Measurements from ENCODE around the gene RILP.

RILP gene

DNA sequence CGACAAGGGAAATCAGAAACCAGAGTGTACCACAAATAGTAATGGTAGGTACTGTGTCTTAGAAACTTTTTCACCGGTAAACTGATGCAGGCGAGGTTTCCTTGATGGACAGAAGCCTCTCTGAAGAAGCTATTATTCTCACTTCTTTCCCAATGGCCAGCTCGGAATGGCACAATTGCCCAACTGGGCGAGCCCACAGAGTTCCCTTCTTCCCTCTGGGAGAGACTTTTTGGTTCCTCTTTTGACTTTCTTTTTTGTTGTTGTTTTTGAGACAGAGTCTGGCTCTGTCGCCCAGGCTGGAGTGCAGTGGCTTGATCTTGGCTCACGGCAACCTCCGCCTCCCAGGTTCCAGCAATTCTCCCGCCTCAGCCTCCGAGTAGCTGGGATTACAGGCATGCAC, 38.0 kb downstream of the RILP start (continued):
- TF ChIP-seq RARB (CRISPR knock-in tag; IDR thresholded peaks at IDR 0.05) (no peak), BACH2 (CRISPR knock-in tag; IDR thresholded peaks at IDR 0.05; ENCODE audit: borderline replicate concordance) (no peak), ISL1 (CRISPR knock-in tag; IDR thresholded peaks at IDR 0.05) (no peak), ARNTL (CRISPR knock-in tag; IDR thresholded peaks at IDR 0.05; ENCODE audit: borderline replicate concordance, low read depth) (no peak)
- TF ChIP-seq, protein P1, sequence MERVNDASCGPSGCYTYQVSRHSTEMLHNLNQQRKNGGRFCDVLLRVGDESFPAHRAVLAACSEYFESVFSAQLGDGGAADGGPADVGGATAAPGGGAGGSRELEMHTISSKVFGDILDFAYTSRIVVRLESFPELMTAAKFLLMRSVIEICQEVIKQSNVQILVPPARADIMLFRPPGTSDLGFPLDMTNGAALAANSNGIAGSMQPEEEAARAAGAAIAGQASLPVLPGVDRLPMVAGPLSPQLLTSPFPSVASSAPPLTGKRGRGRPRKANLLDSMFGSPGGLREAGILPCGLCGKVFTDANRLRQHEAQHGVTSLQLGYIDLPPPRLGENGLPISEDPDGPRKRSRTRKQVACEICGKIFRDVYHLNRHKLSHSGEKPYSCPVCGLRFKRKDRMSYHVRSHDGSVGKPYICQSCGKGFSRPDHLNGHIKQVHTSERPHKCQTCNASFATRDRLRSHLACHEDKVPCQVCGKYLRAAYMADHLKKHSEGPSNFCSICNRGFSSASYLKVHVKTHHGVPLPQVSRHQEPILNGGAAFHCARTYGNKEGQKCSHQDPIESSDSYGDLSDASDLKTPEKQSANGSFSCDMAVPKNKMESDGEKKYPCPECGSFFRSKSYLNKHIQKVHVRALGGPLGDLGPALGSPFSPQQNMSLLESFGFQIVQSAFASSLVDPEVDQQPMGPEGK (CRISPR knock-in tag; IDR thresholded peaks at IDR 0.05; ENCODE audit: borderline replicate concordance) = no peak

DNA sequence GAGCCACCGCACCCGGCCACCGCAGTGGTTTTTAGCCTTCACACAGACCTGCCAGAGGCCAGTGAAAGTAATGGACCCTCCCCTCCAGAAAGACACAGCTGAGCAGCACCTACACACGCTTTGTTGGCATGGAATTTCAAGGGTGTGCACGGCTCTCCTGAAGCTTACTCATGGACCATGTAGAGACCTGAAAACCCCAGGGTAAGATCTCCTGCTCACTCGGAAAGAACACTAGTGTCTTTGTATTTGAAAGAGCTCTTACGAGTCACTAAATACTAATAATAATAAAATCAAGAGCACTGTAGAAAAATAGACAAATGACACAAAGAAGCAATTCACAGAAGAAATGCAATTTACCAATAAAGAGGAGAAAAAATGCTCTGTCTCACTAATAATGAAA, 41.0 kb downstream of the RILP start:
- TF ChIP-seq, protein P1 (CRISPR knock-in tag; IDR thresholded peaks at IDR 0.05; ENCODE audit: borderline replicate concordance) = no peak
- TF ChIP-seq GLIS3 (CRISPR knock-in tag; IDR thresholded peaks at IDR 0.05) (no peak), CSDC2 (CRISPR knock-in tag; IDR thresholded peaks at IDR 0.05) (no peak), ZFP30 (CRISPR knock-in tag; IDR thresholded peaks at IDR 0.05) (no peak), ISL1 (CRISPR knock-in tag; IDR thresholded peaks at IDR 0.05) (no peak), OSR1 (CRISPR knock-in tag; IDR thresholded peaks at IDR 0.05) (no peak), ZNF70 (CRISPR knock-in tag; IDR thresholded peaks at IDR 0.05) (no peak), ARNTL (CRISPR knock-in tag; IDR thresholded peaks at IDR 0.05; ENCODE audit: borderline replicate concordance, low read depth) (no peak), BACH2 (CRISPR knock-in tag; IDR thresholded peaks at IDR 0.05; ENCODE audit: borderline replicate concordance) (no peak), ZNF565 (CRISPR knock-in tag; conservative IDR thresholded peaks at IDR 0.05; ENCODE audit: low read depth) (no peak), ZC3H10 (CRISPR knock-in tag; IDR thresholded peaks at IDR 0.05) (no peak), RARB (CRISPR knock-in tag; IDR thresholded peaks at IDR 0.05) (no peak), ESRRG (CRISPR knock-in tag; IDR thresholded peaks at IDR 0.05) (no peak), TCF4 (CRISPR knock-in tag; IDR thresholded peaks at IDR 0.05; ENCODE audit: borderline replicate concordance) (no peak), TOX (CRISPR knock-in tag; IDR thresholded peaks at IDR 0.05; ENCODE audit: borderline replicate concordance) (no peak), ZNF8 (CRISPR knock-in tag; IDR thresholded peaks at IDR 0.05) (no peak), ZFP3 (CRISPR knock-in tag; IDR thresholded peaks at IDR 0.05) (no peak), SNAI2 (CRISPR knock-in tag; IDR thresholded peaks at IDR 0.05) (no peak)
- TF ChIP-seq, protein P2, sequence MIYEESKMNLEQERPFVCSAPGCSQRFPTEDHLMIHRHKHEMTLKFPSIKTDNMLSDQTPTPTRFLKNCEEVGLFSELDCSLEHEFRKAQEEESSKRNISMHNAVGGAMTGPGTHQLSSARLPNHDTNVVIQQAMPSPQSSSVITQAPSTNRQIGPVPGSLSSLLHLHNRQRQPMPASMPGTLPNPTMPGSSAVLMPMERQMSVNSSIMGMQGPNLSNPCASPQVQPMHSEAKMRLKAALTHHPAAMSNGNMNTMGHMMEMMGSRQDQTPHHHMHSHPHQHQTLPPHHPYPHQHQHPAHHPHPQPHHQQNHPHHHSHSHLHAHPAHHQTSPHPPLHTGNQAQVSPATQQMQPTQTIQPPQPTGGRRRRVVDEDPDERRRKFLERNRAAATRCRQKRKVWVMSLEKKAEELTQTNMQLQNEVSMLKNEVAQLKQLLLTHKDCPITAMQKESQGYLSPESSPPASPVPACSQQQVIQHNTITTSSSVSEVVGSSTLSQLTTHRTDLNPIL (CRISPR knock-in tag; IDR thresholded peaks at IDR 0.05; ENCODE audit: low read depth) = no peak
- TF ChIP-seq, protein P3, sequence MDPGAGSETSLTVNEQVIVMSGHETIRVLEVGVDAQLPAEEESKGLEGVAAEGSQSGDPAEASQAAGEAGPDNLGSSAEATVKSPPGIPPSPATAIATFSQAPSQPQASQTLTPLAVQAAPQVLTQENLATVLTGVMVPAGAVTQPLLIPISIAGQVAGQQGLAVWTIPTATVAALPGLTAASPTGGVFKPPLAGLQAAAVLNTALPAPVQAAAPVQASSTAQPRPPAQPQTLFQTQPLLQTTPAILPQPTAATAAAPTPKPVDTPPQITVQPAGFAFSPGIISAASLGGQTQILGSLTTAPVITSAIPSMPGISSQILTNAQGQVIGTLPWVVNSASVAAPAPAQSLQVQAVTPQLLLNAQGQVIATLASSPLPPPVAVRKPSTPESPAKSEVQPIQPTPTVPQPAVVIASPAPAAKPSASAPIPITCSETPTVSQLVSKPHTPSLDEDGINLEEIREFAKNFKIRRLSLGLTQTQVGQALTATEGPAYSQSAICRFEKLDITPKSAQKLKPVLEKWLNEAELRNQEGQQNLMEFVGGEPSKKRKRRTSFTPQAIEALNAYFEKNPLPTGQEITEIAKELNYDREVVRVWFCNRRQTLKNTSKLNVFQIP (CRISPR knock-in tag; IDR thresholded peaks at IDR 0.05; ENCODE audit: borderline replicate concordance, low read depth) = no peak
- no peak for ATAC-seq

DNA sequence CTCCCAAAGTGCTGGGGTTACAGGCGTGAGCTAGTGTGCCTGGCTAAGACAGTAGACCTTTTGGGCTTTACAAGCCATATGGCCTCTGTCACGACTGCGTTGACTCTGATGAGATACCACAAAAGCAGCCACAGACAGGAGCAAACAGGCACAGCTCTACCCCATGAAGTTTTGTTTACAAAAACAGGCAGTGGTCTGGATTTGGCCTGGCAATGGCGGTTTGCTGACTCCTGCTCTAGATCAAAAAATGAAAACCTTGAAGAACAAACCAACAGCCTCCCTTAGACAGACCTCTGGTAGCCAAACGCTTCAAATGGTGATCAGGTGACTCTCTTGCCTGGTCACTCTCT, 41.7 kb downstream of the RILP start:
- ATAC-seq = no peak
- TF ChIP-seq ZNF8 (CRISPR knock-in tag; IDR thresholded peaks at IDR 0.05) (no peak), TCF4 (CRISPR knock-in tag; IDR thresholded peaks at IDR 0.05; ENCODE audit: borderline replicate concordance) (no peak), TOX (CRISPR knock-in tag; IDR thresholded peaks at IDR 0.05; ENCODE audit: borderline replicate concordance) (no peak), CSDC2 (CRISPR knock-in tag; IDR thresholded peaks at IDR 0.05) (no peak), ARNTL (CRISPR knock-in tag; IDR thresholded peaks at IDR 0.05; ENCODE audit: borderline replicate concordance, low read depth) (no peak)
- TF ChIP-seq, protein P4, sequence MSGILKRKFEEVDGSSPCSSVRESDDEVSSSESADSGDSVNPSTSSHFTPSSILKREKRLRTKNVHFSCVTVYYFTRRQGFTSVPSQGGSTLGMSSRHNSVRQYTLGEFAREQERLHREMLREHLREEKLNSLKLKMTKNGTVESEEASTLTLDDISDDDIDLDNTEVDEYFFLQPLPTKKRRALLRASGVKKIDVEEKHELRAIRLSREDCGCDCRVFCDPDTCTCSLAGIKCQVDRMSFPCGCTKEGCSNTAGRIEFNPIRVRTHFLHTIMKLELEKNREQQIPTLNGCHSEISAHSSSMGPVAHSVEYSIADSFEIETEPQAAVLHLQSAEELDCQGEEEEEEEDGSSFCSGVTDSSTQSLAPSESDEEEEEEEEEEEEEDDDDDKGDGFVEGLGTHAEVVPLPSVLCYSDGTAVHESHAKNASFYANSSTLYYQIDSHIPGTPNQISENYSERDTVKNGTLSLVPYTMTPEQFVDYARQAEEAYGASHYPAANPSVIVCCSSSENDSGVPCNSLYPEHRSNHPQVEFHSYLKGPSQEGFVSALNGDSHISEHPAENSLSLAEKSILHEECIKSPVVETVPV (CRISPR knock-in tag; IDR thresholded peaks at IDR 0.05) = no peak
- TF ChIP-seq, protein P3 (CRISPR knock-in tag; IDR thresholded peaks at IDR 0.05; ENCODE audit: borderline replicate concordance, low read depth) = no peak

All from SK-N-SH treated with all-trans-retinoic acid at 6 μM for 48 hours (cell line).